GM19023 (cell line): ENCODE data around the gene TP53I13.

ENCODE experiments used
- ATAC-seq: cut with Tn5 transposase; IDR thresholded peaks from one replicate; pipeline ENCODE4 v1.9.1; 2021; ENCODE audit warnings: mild to moderate bottlenecking, moderate library complexity; ENCODE audit not compliant: unreplicated experiment

TP53I13 gene

GRCh38 chr17:29614349-29615047, 46.0 kb downstream of the TP53I13 start:
- ATAC-seq, result no peak

- no peak for ATAC-seq
Observed at GRCh38 chr17:29615048-29615385, 46.5 kb downstream of the TP53I13 start.

- ATAC-seq, result peak; percentile 61
Observed at GRCh38 chr17:29615492-29616299, 47.2 kb downstream of the TP53I13 start.

GRCh38 chr17:29616300-29617048, 48.0 kb downstream of the TP53I13 start:
- no peak for ATAC-seq

GRCh38 chr17:29617125-29617480, 48.6 kb downstream of the TP53I13 start:
- peak; percentile 47 for ATAC-seq

- ATAC-seq, result peak; percentile 1
Observed at GRCh38 chr17:29617481-29618271, 49.2 kb downstream of the TP53I13 start.

- no peak for ATAC-seq
Observed at GRCh38 chr17:29618272-29619065, 50.0 kb downstream of the TP53I13 start.

GRCh38 chr17:29619251-29619650, 50.8 kb downstream of the TP53I13 start:
- no peak for ATAC-seq

- no peak for ATAC-seq
Observed at GRCh38 chr17:29620271-29620670, 51.8 kb downstream of the TP53I13 start.

GRCh38 chr17:29620779-29621500, 52.4 kb downstream of the TP53I13 start:
- no peak for ATAC-seq

GRCh38 chr17:29621751-29622194, 53.3 kb downstream of the TP53I13 start:
- no peak for ATAC-seq
